ENCODE data around the gene TANGO6.

Gene TANGO6

DNA sequence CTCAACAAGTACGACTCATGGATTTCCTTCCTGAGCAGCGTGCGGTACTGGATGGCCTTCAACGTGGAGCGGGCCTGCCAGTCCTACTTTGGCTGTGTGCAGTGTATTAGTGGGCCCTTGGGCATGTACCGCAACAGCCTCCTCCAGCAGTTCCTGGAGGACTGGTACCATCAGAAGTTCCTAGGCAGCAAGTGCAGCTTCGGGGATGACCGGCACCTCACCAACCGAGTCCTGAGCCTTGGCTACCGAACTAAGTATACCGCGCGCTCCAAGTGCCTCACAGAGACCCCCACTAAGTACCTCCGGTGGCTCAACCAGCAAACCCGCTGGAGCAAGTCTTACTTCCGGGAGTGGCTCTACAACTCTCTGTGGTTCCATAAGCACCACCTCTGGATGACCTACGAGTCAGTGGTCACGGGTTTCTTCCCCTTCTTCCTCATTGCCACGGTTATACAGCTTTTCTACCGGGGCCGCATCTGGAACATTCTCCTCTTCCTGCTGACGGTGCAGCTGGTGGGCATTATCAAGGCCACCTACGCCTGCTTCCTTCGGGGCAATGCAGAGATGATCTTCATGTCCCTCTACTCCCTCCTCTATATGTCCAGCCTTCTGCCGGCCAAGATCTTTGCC is 271.1 kb downstream of the TANGO6 start:
- H3K36me3 ChIP-seq (ENCODE audit: insufficient read depth, insufficient read length, low read length) = peaks cover 96% of the 10 kb centered on the region
- H3K9me3 ChIP-seq (ENCODE audit: insufficient read depth, low read length) = peaks cover 18% of the 10 kb centered on the region; the same call in 1 of the 2 replicates
- H3K27me3 ChIP-seq (ENCODE audit: insufficient read depth, insufficient read length) = no peaks in the 10 kb centered on the region
- H3K4me1 ChIP-seq (ENCODE audit: insufficient read depth, insufficient read length) = peaks cover 7% of the 10 kb centered on the region
- no peak for DNase-seq (ENCODE audit: low read depth, low spot score)
- no peak overlapping the region for H3K4me3 ChIP-seq (ENCODE audit: insufficient read length, low read depth)
- no peak for TF ChIP-seq ZNF274 (IDR thresholded peaks at IDR 0.05; ENCODE audit: low read depth, low read length)
- TF ChIP-seq YY1 (IDR thresholded peaks at IDR 0.05; ENCODE audit: insufficient read depth, insufficient read length) = no peak
- no peak for TF ChIP-seq SUZ12 (IDR thresholded peaks at IDR 0.05; ENCODE audit: extremely low read depth, insufficient read depth, insufficient read length)
- no peak overlapping the region for H3K9ac ChIP-seq (ENCODE audit: insufficient read length, low read depth)

DNA sequence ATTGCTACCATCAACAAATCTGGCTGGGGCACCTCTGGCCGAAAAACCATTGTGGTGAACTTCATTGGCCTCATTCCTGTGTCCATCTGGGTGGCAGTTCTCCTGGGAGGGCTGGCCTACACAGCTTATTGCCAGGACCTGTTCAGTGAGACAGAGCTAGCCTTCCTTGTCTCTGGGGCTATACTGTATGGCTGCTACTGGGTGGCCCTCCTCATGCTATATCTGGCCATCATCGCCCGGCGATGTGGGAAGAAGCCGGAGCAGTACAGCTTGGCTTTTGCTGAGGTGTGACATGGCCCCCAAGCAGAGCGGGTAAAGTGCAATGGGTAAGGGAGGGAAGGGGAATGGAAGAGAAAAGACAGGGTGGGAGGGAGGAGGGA is 271.6 kb downstream of the TANGO6 start:
- DNase-seq (ENCODE audit: low read depth, low spot score) = no peak
- H3K9me3 ChIP-seq (ENCODE audit: insufficient read depth, low read length) = peaks cover 18% of the 10 kb centered on the region; the same call in 1 of the 2 replicates
- peaks cover 6% of the 10 kb centered on the region for H3K4me1 ChIP-seq (ENCODE audit: insufficient read depth, insufficient read length)
- TF ChIP-seq SUZ12 (IDR thresholded peaks at IDR 0.05; ENCODE audit: extremely low read depth, insufficient read depth, insufficient read length) = no peak
- no peak for TF ChIP-seq ZNF274 (IDR thresholded peaks at IDR 0.05; ENCODE audit: low read depth, low read length)
- no peak for TF ChIP-seq YY1 (IDR thresholded peaks at IDR 0.05; ENCODE audit: insufficient read depth, insufficient read length)
- no peak overlapping the region for H3K4me3 ChIP-seq (ENCODE audit: insufficient read length, low read depth)
- no peaks in the 10 kb centered on the region for H3K27me3 ChIP-seq (ENCODE audit: insufficient read depth, insufficient read length)
- H3K9ac ChIP-seq (ENCODE audit: insufficient read length, low read depth) = no peak overlapping the region
- peaks cover 96% of the 10 kb centered on the region for H3K36me3 ChIP-seq (ENCODE audit: insufficient read depth, insufficient read length, low read length)

DNA sequence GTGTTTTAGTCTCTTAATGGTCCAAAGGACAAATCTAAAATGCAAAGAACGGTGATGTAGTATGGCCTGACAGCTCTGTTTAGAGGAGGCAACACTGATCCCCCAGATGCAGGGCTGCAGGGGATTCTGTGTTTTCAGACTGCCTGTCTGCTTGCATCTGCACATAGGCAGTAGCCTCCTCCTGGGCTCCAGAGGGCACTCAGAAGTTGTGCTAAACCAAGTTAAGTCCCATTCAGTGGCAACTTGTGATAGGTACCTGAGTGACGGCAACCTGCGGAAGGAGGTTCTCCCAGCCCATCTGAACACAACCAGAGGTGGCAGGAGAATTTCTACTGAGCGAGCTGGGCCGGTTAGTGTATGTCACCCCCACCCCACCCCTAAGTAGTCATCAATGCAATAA is 272.0 kb downstream of the TANGO6 start:
- Histone ChIP-seq H3K4me3 (ENCODE audit: insufficient read length, low read depth) (no peak overlapping the region), H3K36me3 (ENCODE audit: insufficient read depth, insufficient read length, low read length) (peaks cover 98% of the 10 kb centered on the region), H3K9ac (ENCODE audit: insufficient read length, low read depth) (no peak overlapping the region), H3K4me1 (ENCODE audit: insufficient read depth, insufficient read length) (peaks cover 6% of the 10 kb centered on the region), H3K27me3 (ENCODE audit: insufficient read depth, insufficient read length) (no peaks in the 10 kb centered on the region), H3K9me3 (ENCODE audit: insufficient read depth, low read length) (peaks cover 18% of the 10 kb centered on the region; the same call in 1 of the 2 replicates)
- no peak for DNase-seq (ENCODE audit: low read depth, low spot score)
- no peak for TF ChIP-seq ZNF274 (IDR thresholded peaks at IDR 0.05; ENCODE audit: low read depth, low read length)
- TF ChIP-seq SUZ12 (IDR thresholded peaks at IDR 0.05; ENCODE audit: extremely low read depth, insufficient read depth, insufficient read length) = no peak

DNA sequence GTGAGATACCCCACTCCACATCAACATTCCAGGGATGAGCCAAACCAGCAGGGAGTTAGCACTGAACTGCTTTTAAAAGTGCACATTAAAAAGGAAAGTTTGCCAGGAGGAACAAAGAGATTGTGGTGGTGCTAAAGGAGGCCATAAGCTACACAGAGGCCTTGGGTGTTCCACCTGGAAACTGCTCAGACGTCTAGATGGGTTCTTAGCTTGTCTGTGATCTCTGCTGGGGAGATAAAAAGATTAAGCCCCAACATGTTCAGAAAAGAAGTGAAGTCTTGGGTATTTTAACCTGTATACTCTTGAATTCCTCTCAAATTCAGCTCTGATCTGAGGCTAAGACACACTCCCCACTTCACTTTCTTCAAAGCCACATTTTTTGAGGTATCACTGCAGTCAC is 272.5 kb downstream of the TANGO6 start:
- Histone ChIP-seq H3K4me3 (ENCODE audit: insufficient read length, low read depth) (no peak overlapping the region), H3K36me3 (ENCODE audit: insufficient read depth, insufficient read length, low read length) (peaks cover 98% of the 10 kb centered on the region), H3K4me1 (ENCODE audit: insufficient read depth, insufficient read length) (peaks cover 6% of the 10 kb centered on the region), H3K27me3 (ENCODE audit: insufficient read depth, insufficient read length) (no peaks in the 10 kb centered on the region), H3K9ac (ENCODE audit: insufficient read length, low read depth) (no peak overlapping the region), H3K9me3 (ENCODE audit: insufficient read depth, low read length) (peaks cover 18% of the 10 kb centered on the region; the same call in 1 of the 2 replicates)
- TF ChIP-seq SUZ12 (IDR thresholded peaks at IDR 0.05; ENCODE audit: extremely low read depth, insufficient read depth, insufficient read length) (no peak), ZNF274 (IDR thresholded peaks at IDR 0.05; ENCODE audit: low read depth, low read length) (no peak), YY1 (IDR thresholded peaks at IDR 0.05; ENCODE audit: insufficient read depth, insufficient read length) (no peak)
- DNase-seq (ENCODE audit: low read depth, low spot score) = no peak

DNA sequence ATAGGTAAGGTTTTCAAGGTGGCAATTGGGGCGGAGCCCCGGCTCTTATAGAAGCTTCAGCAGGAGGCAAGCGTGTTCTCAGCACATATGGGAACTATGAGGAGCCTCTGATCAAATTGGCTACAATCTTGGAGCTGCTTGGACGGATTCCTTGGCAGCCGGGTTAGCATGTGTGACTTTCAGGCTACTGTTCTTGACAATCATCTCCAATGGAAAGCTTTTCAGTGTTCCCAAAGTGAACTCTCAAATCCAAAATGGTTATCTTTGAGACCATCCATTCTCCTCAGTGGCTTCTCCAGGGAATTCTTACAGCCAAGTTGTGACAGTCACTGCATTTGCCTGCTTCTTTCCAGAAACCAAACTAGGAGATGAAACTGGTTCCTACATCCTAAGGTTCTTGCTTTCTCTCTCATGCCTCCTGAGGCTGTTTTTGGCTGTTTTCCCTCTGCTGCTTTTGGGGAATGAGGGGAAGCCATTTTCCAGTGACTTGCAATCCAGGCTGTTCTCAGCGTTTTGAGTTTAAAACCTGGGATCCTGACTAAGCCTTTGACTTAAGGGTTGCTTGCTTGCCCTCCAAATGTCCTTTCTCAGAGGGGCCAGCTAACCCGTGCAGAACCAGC is 273.0 kb downstream of the TANGO6 start:
- TF ChIP-seq SUZ12 (IDR thresholded peaks at IDR 0.05; ENCODE audit: extremely low read depth, insufficient read depth, insufficient read length) (no peak), YY1 (IDR thresholded peaks at IDR 0.05; ENCODE audit: insufficient read depth, insufficient read length) (no peak), ZNF274 (IDR thresholded peaks at IDR 0.05; ENCODE audit: low read depth, low read length) (no peak)
- no peak for DNase-seq (ENCODE audit: low read depth, low spot score)
- Histone ChIP-seq H3K4me3 (ENCODE audit: insufficient read length, low read depth) (no peak overlapping the region), H3K4me1 (ENCODE audit: insufficient read depth, insufficient read length) (peaks cover 6% of the 10 kb centered on the region), H3K36me3 (ENCODE audit: insufficient read depth, insufficient read length, low read length) (peaks cover 99% of the 10 kb centered on the region), H3K27me3 (ENCODE audit: insufficient read depth, insufficient read length) (no peaks in the 10 kb centered on the region), H3K9me3 (ENCODE audit: insufficient read depth, low read length) (peaks cover 18% of the 10 kb centered on the region; the same call in 1 of the 2 replicates), H3K9ac (ENCODE audit: insufficient read length, low read depth) (no peak overlapping the region)

- H3K9ac ChIP-seq (ENCODE audit: insufficient read length, low read depth) = no peak overlapping the region
Measured at GRCh38 chr16:69116906-69117305, 273.6 kb downstream of the TANGO6 start.

DNA sequence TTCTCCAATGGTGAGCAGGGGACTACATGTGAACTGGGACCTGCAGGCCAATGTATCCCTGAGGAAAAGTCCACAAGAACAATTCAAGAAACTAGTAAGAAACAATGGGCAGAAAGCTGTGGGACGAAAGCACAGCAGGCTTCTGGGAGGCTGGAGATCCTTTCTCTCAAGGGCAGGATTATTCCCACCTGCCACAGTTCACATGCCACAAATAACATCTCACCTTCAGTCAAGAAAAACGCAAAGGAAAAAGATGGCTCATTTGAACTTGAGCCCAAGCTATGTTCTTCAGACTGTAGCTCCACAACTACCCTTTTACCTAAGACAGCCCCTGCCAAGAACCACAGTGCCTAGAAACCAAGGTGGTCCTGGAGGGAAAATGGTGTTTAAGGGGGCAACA is 275.1 kb downstream of the TANGO6 start:
- H3K36me3 ChIP-seq (ENCODE audit: insufficient read depth, insufficient read length, low read length) = peaks cover 85% of the 10 kb centered on the region
- H3K9me3 ChIP-seq (ENCODE audit: insufficient read depth, low read length) = peaks cover 18% of the 10 kb centered on the region; the same call in 1 of the 2 replicates
- H3K4me3 ChIP-seq (ENCODE audit: insufficient read length, low read depth) = no peak overlapping the region
- H3K9ac ChIP-seq (ENCODE audit: insufficient read length, low read depth) = no peak overlapping the region
- peaks cover 2% of the 10 kb centered on the region for H3K4me1 ChIP-seq (ENCODE audit: insufficient read depth, insufficient read length)
- TF ChIP-seq YY1 (IDR thresholded peaks at IDR 0.05; ENCODE audit: insufficient read depth, insufficient read length) (no peak), SUZ12 (IDR thresholded peaks at IDR 0.05; ENCODE audit: extremely low read depth, insufficient read depth, insufficient read length) (no peak), ZNF274 (IDR thresholded peaks at IDR 0.05; ENCODE audit: low read depth, low read length) (no peak)
- no peak for DNase-seq (ENCODE audit: low read depth, low spot score)
- no peaks in the 10 kb centered on the region for H3K27me3 ChIP-seq (ENCODE audit: insufficient read depth, insufficient read length)

More at GRCh38 chr16:69116906-69117305, 273.6 kb downstream of the TANGO6 start:
- Histone ChIP-seq H3K9me3 (ENCODE audit: insufficient read depth, low read length) (peaks cover 18% of the 10 kb centered on the region; the same call in 1 of the 2 replicates), H3K4me1 (ENCODE audit: insufficient read depth, insufficient read length) (peaks cover 6% of the 10 kb centered on the region), H3K4me3 (ENCODE audit: insufficient read length, low read depth) (no peak overlapping the region), H3K27me3 (ENCODE audit: insufficient read depth, insufficient read length) (no peaks in the 10 kb centered on the region), H3K36me3 (ENCODE audit: insufficient read depth, insufficient read length, low read length) (peaks cover 95% of the 10 kb centered on the region)
- TF ChIP-seq ZNF274 (IDR thresholded peaks at IDR 0.05; ENCODE audit: low read depth, low read length) (no peak), SUZ12 (IDR thresholded peaks at IDR 0.05; ENCODE audit: extremely low read depth, insufficient read depth, insufficient read length) (no peak), YY1 (IDR thresholded peaks at IDR 0.05; ENCODE audit: insufficient read depth, insufficient read length) (no peak)
- no peak for DNase-seq (ENCODE audit: low read depth, low spot score)

Measured in NT2/D1 (cell line).